ENCODE measurements around the gene TBC1D8. TPM values are rescaled to one million over a fixed set of nuclear protein-coding genes. Genes with fewer than 3 reads are reported as not detected.

Gene TBC1D8
- total RNA-seq, 1 donor from 2014 or later, result 19.9 TPM

GRCh38 chr2:101147062-101147461 lies 4.1 kb downstream of the TBC1D8 start:
- intact Hi-C loops (cut with DNase I), result no loop called here
- DNase-seq (no peak), ATAC-seq (no peak)
- no peaks in the 10 kb centered on the region for H3K36me3 ChIP-seq
- H3K9me3 ChIP-seq, result no peaks in the 10 kb centered on the region
- H3K4me3 ChIP-seq, result no peak overlapping the region
- no peak for TF ChIP-seq CTCF (IDR thresholded peaks at IDR 0.05)
- H3K4me1 ChIP-seq, result peaks cover 12% of the 10 kb centered on the region
- no peak overlapping the region for H3K27ac ChIP-seq
- no peaks in the 10 kb centered on the region for H3K27me3 ChIP-seq

GRCh38 chr2:101146535-101146934 lies 4.6 kb downstream of the TBC1D8 start:
- TF ChIP-seq CTCF (IDR thresholded peaks at IDR 0.05), result no peak

GRCh38 chr2:101145406-101145805 lies 5.8 kb downstream of the TBC1D8 start:
- Histone ChIP-seq H3K36me3 (no peaks in the 10 kb centered on the region), H3K9me3 (no peaks in the 10 kb centered on the region), H3K4me1 (peaks cover 12% of the 10 kb centered on the region), H3K4me3 (no peak overlapping the region), H3K27me3 (no peaks in the 10 kb centered on the region), H3K27ac (no peak overlapping the region)
- TF ChIP-seq CTCF (IDR thresholded peaks at IDR 0.05), result no peak
- ATAC-seq (no peak), DNase-seq (no peak)
- intact Hi-C loops (cut with DNase I), result no loop called here

More at GRCh38 chr2:101146535-101146934, 4.6 kb downstream of the TBC1D8 start:
- ATAC-seq (no peak), DNase-seq (no peak)
- no peak overlapping the region for H3K4me3 ChIP-seq
- no peaks in the 10 kb centered on the region for H3K9me3 ChIP-seq
- H3K27ac ChIP-seq, result no peak overlapping the region
- H3K27me3 ChIP-seq, result no peaks in the 10 kb centered on the region
- intact Hi-C loops (cut with DNase I), result no loop called here
- H3K4me1 ChIP-seq, result peaks cover 7% of the 10 kb centered on the region
- H3K36me3 ChIP-seq, result no peaks in the 10 kb centered on the region

GRCh38 chr2:101142163-101142562 lies 9.0 kb downstream of the TBC1D8 start:
- DNase-seq (no peak), ATAC-seq (no peak)
- H3K4me3 ChIP-seq, result no peak overlapping the region
- intact Hi-C loops (cut with DNase I), result no loop called here
- no peaks in the 10 kb centered on the region for H3K36me3 ChIP-seq
- no peaks in the 10 kb centered on the region for H3K27me3 ChIP-seq
- no peak overlapping the region for H3K27ac ChIP-seq
- H3K4me1 ChIP-seq, result peaks cover 7% of the 10 kb centered on the region
- TF ChIP-seq CTCF (IDR thresholded peaks at IDR 0.05), result no peak
- H3K9me3 ChIP-seq, result no peaks in the 10 kb centered on the region

GRCh38 chr2:101140978-101141655 lies 10.1 kb downstream of the TBC1D8 start:
- no peak overlapping the region for H3K4me3 ChIP-seq
- ATAC-seq (peak; percentile 20), DNase-seq (no peak)

More at GRCh38 chr2:101140978-101141655, 10.1 kb downstream of the TBC1D8 start:
- Histone ChIP-seq H3K36me3 (no peaks in the 10 kb centered on the region), H3K9me3 (no peaks in the 10 kb centered on the region), H3K4me1 (peaks cover 7% of the 10 kb centered on the region), H3K27ac (no peak overlapping the region), H3K27me3 (no peaks in the 10 kb centered on the region)
- TF ChIP-seq CTCF (IDR thresholded peaks at IDR 0.05), result no peak
- intact Hi-C loops (cut with DNase I), result no loop called here
